HG02588 (cell line): Measurements from ENCODE around the gene YIPF2.
"Not testable (repeated sequence)": the region's sequence is repeated elsewhere in the genome, so short reads cannot be mapped to it uniquely, and the experiment has no call there.

Source experiments
- ATAC-seq: cut with Tn5 transposase; IDR thresholded peaks from one replicate; pipeline ENCODE4 v1.9.1; 2021; ENCODE audit warnings: mild to moderate bottlenecking, moderate library complexity; ENCODE audit not compliant: unreplicated experiment

The YIPF2 gene

DNA sequence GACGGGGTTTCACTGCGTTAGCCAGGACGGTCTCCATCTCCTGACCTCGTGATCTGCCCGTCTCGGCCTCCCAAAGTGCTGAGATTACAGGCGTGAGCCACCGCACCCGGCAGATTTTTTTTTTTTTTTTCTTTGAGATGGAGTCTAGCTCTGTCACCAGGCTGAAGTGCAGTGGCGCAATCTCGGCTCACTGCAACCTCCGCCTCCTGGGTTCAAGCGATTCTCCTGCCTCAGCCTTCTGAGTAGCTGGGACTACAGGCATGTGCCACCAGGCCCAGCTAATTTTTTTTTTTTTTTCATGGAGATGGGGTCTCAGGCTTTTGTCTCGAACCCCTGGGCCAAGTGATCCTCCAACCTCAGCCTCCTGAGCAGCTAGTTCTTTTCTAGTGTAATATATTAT, 13.2 kb upstream of the YIPF2 start:
- ATAC-seq, result not testable (repeated sequence)

DNA sequence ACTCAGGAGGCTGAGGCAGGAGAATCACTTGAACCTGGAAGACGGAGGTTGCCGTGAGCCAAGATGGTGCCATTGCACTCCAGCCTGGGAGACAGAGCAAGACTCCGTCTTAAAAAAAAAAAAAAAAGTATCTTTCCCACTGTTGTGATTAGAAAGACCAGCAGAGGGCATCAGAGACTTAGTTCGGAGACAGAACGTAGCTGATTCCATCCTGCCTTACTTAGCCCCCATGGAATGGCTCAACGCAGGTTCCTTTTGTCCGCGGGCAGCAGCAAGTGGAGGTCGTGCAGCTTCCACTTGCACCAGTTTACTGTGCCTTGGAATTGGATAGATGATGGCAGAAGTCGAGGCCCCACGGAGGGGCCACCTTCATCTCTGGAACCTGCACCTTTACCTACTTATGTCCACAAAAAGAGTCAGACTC, 8.2 kb upstream of the YIPF2 start:
- ATAC-seq, result no peak

DNA sequence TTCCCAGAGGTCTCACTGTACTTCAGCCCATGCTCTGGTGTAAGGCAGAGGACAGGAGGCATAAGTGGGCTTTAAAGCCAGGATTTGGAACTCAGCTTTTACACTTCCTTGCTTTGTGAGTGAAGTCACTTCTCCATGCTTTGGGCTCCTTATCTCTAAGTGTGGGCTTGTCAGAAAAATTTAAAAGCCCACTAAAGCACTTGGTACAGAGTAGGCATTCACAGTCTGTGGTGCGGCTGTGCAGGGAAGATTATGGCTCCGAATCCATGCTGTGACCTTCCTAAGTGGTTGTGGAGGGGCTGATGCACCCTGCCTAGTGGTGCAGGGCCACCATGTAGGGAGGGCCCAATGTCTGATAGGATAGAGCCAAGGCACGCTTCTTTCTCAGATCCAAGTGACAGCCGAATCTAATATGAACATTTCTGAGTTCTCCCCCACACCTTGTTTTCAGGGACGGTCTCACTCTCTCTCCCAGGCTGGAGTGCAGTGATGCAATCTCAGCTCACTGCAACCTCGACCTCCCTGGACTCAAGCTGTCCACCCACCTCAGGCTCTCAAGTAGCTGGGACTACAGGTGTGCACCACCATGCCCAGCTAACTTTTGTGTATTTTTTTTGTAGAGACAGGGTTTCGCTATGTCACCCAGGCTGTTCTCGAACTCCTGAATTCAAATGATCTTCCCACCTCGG, 7.1 kb upstream of the YIPF2 start:
- ATAC-seq, result no peak

DNA sequence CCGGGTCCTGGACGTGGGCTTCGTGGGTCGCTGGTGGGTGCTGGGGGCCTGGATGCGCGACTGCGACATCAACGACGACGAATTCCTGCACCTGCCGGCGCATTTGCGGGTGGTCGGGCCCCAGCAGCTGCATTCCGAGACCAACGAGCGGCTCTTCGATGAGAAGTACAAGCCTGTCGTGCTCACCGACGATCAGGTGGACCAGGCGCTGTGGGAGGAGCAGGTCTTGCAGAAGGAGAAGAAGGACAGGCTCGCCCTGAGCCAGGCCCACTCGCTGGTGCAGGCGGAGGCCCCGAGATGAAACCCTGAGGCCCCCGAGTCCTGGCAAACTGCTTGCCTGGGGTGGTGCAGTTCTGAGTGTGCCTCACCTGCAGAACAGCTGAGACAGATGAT, 959 bp upstream of the YIPF2 start:
- no peak for ATAC-seq

DNA sequence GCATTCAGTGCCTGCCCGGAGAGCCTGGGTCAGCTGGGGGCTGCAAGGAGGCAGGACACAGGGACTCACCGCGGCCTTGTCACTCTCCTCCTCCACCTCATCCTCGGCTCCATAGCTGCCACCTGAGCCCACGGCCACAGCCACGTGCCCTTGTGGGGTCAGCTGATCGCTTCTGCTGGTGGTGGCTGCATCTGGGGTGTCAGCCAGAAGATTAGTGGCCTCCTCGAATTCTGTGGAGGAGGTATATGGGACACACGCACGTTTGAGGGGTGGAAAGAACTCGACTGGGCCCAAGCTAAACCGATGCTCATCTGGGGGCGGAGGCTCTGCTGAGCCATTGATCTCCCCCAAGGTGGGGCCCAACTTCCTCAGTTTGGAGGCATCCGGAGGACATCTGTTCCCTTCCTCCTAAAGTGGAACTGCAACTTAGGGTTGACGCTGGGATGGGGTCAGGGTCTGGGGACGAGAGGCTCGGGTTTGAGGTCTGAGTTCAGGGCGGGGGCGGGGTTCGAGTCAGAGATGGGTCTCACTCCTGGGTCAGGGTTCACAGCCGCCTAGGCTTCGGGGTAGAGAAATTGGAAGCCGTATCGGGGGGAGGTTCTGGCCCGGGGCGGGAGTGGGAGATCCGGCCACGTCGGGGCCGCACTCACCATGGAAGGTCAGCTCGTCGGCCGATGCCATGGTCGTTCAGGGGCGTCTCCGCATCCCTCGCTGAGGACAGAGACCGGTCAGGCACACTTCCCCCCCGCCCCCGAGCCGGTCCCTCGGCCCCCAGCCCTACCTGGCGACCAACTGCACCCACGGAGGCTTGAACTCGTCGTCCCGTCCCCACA, 493 bp downstream of the YIPF2 start:
- no peak for ATAC-seq

DNA sequence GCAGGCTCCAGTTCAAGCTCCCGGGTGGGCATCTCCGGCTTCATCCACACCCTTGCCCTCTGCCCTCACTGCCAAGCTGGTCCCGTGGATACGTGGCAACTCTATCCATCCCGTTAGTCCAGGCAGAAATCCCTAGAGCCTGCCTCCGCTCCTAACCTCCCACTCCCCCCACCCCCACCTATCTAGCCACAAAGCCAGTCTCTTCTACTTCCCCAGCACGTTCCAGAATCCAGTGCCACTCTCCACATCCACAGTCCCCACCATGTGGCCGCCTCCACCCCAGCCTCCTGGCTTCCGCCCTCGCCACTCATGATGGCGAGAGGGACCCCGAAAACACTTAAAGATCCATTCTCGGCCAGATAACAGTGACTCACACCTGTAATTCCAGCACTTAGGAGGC, 3.8 kb downstream of the YIPF2 start:
- no peak for ATAC-seq

DNA sequence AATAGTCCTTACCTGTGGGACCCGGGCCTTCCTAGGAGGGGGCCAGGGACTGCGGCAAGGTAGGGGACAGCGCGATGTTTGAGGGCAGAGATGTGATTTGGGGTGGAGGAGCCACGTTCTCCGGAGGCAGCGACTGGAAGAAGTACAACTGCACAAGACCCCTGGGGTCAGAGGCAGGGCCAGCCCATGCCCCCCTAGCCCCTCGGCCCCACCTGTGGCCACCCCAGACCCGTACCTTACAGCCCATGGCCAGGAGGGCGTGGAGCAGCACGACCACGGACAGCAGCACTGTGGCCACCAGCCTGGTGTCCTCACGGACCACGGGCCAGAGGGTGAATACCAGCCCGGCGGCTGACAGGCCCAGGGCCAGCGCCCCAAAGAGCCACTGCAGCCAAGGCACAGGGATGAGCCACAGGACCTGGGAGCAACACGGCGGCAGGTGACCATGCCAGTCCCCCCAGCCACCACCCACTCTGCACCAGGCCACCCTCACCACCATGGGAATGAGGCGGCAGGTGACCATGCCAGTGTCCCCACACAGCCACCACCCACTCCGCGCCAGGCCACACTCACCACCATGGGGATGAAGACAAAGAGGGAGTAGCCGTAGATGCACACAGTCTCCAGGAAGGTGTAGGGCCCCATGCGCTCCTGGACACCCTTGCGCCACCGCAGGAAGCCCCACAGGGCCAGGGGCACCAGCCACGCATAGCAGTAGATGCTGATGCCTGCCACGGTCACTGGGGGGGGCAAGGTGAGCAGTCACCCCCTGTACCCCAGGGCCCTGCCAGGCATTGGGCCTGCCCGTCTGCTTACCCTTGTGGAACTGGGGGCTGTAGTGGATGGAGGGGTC, 5.0 kb downstream of the YIPF2 start:
- ATAC-seq, result no peak

DNA sequence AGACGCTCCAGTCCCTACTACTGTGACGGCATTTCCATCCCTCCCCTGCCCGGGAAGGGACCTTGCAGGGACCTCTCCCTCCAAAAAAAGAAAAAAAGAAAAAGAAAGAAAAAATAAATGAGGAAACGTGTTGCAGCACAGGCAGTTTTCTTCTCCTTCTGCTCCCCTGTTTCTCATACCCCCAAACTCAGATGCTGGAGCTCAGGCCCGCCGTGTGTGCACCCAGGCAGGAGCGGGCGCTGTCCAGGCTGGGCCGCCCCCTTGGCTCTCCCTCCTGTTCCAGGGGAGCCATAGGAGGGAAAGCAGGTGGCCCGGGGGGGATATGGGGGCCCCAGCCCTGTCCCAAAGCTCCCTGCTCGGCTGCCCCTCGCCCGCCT, 5.8 kb downstream of the YIPF2 start:
- ATAC-seq, result no peak

DNA sequence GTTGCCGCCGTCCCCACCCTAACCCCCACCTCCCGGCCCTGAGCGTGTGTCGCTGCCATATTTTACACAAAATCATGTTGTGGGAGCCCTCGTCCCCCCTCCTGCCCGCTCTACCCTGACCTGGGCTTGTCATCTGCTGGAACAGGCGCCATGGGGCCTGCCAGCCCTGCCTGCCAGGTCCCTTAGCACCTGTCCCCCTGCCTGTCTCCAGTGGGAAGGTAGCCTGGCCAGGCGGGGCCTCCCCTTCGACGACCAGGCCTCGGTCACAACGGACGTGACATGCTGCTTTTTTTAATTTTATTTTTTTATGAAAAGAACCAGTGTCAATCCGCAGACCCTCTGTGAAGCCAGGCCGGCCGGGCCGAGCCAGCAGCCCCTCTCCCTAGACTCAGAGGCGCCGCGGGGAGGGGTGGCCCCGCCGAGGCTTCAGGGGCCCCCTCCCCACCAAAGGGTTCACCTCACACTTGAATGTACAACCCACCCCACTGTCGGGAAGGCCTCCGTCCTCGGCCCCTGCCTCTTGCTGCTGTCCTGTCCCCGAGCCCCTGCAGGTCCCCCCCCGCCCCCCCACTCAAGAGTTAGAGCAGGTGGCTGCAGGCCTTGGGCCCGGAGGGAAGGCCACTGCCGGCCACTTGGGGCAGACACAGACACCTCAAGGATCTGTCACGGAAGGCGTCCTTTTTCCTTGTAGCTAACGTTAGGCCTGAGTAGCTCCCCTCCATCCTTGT, 6.4 kb downstream of the YIPF2 start:
- ATAC-seq, result no peak

DNA sequence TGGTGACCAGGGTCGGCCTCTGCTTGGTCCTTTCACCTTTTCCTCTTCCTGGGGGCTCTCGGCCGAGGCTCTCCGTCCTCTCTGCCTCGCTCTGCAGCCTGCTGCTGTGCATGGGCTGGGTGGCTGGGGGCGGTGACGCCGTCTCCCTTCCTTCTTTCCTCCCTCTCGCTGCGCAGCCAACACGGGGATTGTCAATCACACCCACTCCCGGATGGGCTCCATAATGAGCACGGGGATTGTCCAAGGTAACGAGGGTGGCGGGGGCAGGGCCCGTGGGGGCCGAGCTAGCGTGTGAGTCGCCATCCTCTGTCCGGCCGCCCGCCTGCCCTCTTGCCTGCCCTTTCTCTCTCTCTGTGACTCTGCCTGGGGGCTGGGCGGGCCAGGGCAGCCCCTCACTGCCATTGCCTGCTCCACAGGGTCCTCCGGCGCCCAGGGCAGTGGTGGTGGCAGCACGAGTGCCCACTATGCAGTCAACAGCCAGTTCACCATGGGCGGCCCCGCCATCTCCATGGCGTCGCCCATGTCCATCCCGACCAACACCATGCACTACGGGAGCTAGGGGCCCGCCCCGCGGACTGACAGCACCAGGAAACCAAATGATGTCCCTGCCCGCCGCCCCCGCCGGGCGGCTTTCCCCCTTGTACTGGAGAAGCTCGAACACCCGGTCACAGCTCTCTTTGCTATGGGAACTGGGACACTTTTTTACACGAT, 7.1 kb downstream of the YIPF2 start:
- ATAC-seq, result no peak

DNA sequence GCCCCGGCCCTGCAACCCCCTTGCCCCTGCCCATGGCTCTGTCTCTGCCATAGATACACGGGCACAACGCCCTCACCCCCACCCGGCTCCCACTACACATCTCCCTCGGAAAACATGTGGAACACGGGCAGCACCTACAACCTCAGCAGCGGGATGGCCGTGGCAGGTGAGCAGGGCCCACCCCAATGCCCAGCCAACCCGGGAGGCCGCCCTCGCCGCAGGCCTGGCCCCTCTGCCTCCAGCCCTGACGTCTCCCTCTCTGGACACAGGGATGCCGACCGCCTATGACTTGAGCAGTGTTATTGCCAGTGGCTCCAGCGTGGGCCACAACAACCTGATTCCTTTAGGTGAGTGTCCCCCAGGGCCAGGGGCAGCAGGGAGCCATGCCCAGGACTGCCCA, 7.7 kb downstream of the YIPF2 start:
- no peak for ATAC-seq

DNA sequence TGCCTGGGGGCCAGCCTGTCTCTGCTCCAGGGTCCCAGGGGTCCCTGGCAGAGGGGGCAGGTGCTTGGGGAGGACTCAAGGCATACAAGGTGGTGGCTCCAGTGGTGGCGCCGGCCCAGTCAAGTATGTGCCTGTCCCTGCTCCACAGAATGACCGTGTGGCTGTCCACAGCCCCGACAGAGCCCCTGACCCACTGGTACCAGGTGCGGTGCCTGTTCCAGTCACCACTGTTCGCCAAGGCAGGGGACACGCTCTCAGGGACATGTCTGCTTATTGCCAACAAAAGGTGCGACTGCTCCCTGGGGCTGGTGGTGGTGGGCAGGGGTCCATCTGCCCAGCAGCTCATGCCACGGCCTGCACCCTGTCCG, 8.2 kb downstream of the YIPF2 start:
- ATAC-seq, result no peak

DNA sequence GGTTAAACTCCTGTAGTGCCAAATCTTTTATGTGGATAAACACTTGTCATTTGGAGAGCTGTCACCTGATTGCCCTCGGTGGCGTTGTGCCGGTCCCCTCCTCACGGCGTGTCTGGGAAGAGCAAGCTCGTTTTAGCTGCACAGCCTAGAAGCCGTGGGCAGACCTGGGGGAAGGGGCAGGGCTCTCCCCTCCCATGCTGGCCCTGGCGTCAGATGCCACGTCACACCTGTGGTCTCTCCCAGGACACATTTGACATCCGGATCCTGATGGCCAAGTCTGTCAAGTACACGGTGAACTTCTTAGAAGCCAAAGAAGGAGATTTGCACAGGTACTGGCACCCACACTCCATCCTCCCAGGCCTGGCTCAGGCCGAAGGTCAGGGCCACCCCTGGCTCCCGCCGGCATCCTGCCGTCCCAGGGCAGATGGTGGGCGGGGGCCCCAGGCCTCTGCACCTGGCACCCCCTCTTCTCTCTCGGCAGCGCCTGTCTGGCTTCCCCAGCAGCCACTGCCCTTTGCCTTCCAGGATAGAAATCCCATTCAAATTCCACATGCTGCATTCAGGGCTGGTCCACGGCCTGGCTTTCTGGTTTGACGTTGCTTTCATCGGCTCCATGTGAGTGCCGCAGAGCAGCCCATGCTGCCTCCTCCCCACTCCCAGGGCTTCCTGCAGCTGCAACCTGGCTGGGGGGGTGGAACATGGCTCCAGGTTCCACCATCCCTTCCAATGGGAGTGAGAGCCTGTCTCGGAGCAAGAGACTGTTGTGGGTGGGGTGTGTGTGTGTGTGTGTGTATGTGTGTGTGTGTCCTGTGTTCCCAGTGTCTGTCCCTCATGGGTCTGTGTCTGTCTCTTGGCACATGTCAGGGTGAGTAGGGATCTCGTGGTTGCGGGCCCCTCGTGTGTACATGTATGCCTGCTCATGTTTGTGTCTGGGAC, 8.8 kb downstream of the YIPF2 start:
- no peak for ATAC-seq

DNA sequence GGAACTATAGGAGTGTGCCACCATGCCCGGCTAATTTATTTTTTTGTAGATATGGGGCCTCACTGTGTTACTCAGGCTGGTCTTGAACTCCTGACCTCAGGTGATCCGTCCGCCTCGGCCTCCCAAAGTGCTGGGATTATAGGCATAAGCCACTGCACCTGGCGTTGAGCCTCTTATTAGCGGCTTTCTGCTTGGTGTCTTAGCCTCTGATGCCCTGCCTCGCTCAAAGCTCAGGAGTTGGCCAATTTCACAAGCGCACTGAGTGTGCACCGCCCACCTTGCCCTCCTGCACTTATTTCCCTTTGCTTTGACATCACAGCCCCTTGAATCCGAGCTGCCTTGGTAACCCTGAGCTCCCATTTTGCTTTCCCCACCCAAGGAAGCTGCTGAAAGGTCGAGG, 10.1 kb downstream of the YIPF2 start:
- ATAC-seq, result no peak

DNA sequence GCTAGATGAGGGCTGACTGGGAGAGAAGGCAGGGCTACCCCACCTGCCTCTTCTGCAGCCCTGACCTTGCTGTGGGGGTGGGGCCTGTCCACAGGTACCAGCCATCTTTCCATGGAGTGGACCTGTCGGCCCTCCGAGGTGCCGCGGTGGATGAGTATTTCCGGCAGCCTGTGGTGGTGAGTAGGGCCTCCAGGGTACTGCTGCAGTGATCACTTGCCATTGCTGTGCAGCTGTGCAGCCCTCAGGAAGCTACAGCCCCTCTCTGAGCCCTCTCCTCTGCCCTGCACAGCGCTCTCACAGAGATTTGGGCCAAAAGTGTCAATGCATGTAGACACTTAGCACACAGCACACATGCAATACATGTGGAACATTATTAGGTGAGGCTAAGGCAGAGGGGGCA, 11.8 kb downstream of the YIPF2 start:
- ATAC-seq, result no peak

DNA sequence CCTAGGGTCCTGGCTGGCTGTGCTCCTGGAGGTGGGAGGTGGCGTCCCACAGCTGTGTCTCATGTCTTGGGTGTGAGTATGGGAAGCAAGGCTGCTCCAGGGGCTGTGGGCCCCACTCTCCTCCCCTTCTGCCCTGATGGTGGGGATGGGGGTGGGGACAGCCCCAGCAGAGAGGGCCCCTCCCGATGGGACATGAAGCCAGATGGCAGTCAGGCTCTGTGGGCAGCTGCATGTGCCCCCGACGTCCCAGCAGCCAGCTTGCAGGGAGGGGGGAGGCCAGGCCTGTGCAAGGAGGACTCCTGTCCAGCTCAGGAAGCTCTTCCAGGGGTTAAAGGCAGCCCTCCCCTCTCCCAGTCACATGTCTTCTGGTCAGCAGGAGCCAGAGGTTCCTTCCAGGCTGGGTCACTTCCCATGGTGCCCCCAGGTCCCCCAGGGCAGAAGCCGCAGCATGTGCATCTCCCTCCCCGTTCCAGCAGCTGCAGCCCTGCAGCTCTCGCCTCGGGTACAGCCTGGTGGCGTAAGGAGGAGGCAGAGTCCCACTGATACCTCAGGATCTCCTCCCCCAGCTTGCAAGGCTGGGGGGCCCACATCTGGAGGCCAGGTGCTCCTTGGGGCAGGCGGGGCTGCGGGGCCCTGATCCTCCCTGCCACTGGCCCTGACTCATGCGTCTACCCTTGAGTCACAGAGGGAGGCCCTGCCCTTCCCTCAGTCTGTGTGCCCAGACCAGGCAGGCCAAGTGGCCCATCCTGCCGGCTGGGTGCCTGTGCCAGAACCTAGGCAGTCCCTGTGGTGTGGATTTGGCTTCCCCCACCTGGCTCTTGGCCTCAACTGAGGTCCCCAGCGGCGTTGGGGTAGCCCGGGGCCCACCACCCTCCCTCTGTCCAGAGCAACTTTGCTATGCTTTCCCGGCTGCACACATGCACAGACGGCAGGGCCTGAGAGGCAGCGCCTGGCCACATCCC, 13.0 kb downstream of the YIPF2 start:
- no peak for ATAC-seq

DNA sequence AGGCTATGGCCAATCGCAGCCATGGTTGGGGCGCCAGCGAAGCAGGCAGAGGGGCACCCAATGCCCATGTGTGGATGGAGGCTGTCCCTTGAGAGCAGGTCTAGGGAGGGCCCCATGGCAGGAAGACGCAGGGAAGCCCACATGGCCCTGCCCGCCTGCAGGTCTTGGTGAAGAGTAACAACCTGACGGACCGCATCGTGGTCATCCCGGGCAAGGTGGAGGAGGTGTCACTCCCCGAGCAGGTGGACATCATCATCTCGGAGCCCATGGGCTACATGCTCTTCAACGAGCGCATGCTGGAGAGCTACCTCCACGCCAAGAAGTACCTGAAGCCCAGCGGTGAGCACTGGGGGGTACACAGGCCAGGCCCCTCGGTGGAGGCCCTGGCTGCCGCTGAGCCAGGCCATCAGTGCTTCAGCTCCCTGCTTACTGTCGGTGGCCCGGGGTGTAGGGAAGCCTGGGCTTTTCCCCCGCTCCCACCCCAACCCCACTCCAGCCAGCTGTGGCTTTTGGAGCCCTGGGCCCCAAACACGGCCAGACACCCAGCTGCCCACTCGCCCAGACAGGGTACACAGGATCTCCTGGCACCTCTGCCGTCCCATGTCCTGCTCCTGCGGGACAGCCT, 14.6 kb downstream of the YIPF2 start:
- ATAC-seq, result no peak

DNA sequence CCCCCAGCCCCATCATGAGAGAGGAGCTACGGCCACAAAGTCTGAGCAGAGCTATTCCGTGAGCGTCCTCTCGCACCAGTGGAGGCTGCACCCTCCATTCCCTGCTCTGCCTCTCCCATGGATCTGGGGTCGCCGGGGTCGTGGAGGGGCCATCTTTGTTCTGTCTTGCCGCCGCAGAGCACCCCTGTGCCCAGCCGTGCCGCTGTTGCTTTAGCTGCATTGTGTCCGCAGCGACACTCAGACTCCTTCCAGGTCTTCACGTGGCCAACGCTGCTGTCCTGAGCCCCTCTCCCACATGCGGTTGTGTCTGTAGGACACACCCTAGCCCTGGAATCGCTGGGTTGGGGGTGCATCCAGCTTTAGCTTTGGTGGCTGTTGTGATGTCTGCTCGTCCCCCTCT, 15.8 kb downstream of the YIPF2 start:
- no peak for ATAC-seq
